ENCODE data around the gene COX15. TPM values are rescaled to one million over a fixed set of nuclear protein-coding genes. Genes with fewer than 3 reads are reported as not detected.

The COX15 gene
- total RNA-seq, 1 experiment from 2014 or later, result 34.2 TPM

GRCh38 chr10:99730026-99730425, 1.9 kb downstream of the COX15 start:
- Histone ChIP-seq H3K4me1 (ENCODE audit: insufficient read depth, low read length) (no peaks in the 10 kb centered on the region), H2BK120ac (ENCODE audit: low read depth, low read length, poor library complexity, severe bottlenecking) (no peak overlapping the region), H2AK5ac (ENCODE audit: insufficient read length, low read length) (no peak overlapping the region), H3K23me2 (ENCODE audit: insufficient read length, low read depth, low read length, poor library complexity, severe bottlenecking) (no peaks in the 10 kb centered on the region), H3K18ac (ENCODE audit: insufficient read length, low read depth, low read length) (no peak overlapping the region), H4K8ac (replicated peaks; ENCODE audit: insufficient read length, low read depth, low read length) (no peak overlapping the region), H4K5ac (ENCODE audit: insufficient read length, low read depth, low read length) (no peak overlapping the region), H3K4ac (ENCODE audit: low read depth, low read length) (no peak overlapping the region), H2BK15ac (ENCODE audit: low read depth, low read length) (no peak overlapping the region), H2BK12ac (ENCODE audit: insufficient read length, low read depth, low read length) (no peak overlapping the region), H2BK5ac (ENCODE audit: insufficient read length, low read length) (no peak overlapping the region), H3K27ac (ENCODE audit: insufficient read length, low read depth, low read length) (no peak overlapping the region), H3K9ac (ENCODE audit: extremely low read depth, insufficient read length, low read length) (no peak overlapping the region), H3K23ac (ENCODE audit: insufficient read length, low read depth, low read length) (no peak overlapping the region), H2BK20ac (ENCODE audit: low read depth, low read length, poor library complexity, severe bottlenecking) (no peak overlapping the region), H3T11ph (ENCODE audit: low read length) (no peak overlapping the region), H4K20me1 (ENCODE audit: control insufficient read depth, insufficient read depth, insufficient read length) (no peaks in the 10 kb centered on the region), H3K14ac (ENCODE audit: insufficient read depth, low read length) (no peak overlapping the region), H3K9me3 (ENCODE audit: control insufficient read depth, low read depth, low read length) (no peaks in the 10 kb centered on the region), H3K4me2 (ENCODE audit: insufficient read depth, insufficient read length, low read length) (no peak overlapping the region), H3K27me3 (ENCODE audit: insufficient read depth, low read length) (no peaks in the 10 kb centered on the region), H3K79me2 (ENCODE audit: insufficient read depth, low read length) (no peaks in the 10 kb centered on the region), H3K56ac (ENCODE audit: insufficient read length, low read depth, low read length) (no peak overlapping the region), H4K91ac (ENCODE audit: insufficient read length, low read depth, low read length) (no peak overlapping the region), H3K79me1 (ENCODE audit: insufficient read depth, low read depth, low read length, poor library complexity, severe bottlenecking) (no peaks in the 10 kb centered on the region), H2AFZ (ENCODE audit: low read length) (no peak overlapping the region)
- Mint-ChIP-seq H3K27ac (no peak overlapping the region; a peak in 1 of 7 replicates), H3K4me1 (peaks cover 8 to 14% of the 10 kb centered on the region in 2 experiments), H3K27me3 (ENCODE audit: low read depth) (no peaks in the 10 kb centered on the region), H3K36me3 (ENCODE audit: insufficient read depth in 1 of 3, low read depth in 3 of 3) (peaks cover 9 to 39% (median 33%) of the 10 kb centered on the region in 3 experiments; a peak in 6 of 7 replicates), H3K9me3 (no peaks in the 10 kb centered on the region; a peak in 1 of 5 replicates), H3K4me3 (no peak overlapping the region)
- no peak for TF ChIP-seq CTCF (conservative IDR thresholded peaks at IDR 0.05)
- no CpG with 5 or more reads among the region's 1 CpG for WGBS (ENCODE audit: extremely low coverage, insufficient read length, low lambda C conversion rate)
- no peak for DNase-seq
